SH-SY5Y (cell line): ENCODE data around the gene PNLIPRP3.

Experiments used
- GATA2 ChIP-seq: IDR thresholded peaks from 2 replicates; pipeline ENCODE4 v1.6.1; 2011; ENCODE audit warnings: mild to moderate bottlenecking, low read depth, low read length
- GATA3 ChIP-seq: IDR thresholded peaks from 2 replicates; pipeline ENCODE4 v1.6.1; 2011; ENCODE audit warnings: low read depth, mild to moderate bottlenecking, low read length, moderate library complexity

PNLIPRP3 gene

GRCh38 chr10:116427671-116428070 is at the start of gene PNLIPRP3:
Gene PNLIPRP3, plus strand, starts transcription at chr10:116427847. Its CDS starts 166 bp downstream, at chr10:116428013.
- TF ChIP-seq GATA2, result no peak
- no peak for TF ChIP-seq GATA3

DNA sequence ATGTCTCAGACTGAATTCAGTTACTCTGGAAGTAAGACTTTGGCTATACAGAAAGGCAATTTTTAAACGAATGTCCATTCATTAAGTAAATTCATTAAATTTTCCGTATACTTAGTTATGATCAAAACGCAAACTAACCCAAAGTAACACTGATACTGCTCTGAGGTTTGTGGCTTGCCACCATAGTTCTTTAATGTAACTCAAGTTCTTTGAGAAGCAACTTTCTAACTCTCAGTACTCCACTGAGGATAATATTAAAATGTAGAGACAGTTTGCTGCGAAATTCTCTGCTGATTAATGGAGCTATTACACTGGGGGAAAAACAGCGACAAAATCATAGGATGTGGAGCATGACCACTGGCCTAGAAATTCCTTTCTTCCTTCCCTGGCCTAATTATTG is 45.4 kb upstream of the PNLIPRP3 start:
- TF ChIP-seq GATA2, result no peak
- no peak for TF ChIP-seq GATA3

DNA sequence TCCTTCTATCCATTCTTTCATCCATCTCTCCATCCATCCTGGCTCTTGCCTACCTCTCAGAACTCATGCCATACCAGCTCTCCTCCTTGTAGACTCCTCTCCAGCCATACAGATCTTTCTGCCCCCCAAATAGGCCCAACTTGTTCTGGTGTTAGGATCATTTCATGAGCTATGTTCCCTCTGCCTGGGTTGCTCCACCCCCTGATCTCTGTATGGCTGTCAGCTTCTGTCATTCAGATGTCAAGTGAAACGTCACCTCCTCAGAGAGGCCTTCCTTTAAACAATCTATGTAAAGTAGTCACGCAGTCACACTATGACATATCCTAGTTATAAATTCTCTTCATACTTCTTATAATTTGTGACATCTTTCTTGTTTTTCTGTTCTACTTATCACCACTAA is 42.3 kb upstream of the PNLIPRP3 start:
- TF ChIP-seq GATA3 (no peak), GATA2 (no peak)

DNA sequence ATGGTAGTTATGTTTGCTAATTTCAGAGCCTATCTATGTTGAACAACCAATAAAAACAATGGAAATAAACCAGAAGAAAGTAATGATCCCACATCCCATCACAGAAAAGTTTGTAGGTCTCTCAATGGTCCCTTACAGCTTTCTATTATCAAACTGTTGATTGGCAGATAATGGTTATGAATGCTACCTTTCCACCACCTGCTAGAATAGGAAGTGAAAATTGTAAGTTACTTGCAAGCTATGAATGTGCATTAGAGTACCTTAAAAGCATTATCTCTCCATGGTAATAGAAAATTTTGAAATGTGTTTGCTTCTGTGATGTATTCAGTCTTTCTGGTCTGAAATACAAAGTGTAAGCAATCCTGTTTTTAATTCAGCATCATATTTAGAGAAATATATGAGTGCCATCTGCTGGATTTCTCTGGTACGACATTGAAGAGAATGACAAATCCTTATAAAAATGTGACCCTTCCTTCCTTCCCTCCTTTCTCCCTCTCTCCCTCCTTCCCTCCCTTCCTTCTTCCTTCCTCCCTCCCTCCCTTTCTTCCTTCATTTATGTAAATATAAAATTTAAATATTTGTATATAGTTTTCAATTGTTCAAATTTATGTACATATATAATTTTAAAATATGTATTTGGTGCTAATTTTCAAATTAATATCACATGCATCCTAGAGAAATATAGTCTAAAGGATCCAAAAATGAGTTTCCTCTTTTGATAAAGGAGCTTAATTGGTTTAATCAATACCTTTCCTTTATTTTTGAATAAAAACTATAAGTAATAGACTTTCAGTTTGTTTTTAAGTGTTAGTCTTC is 41.4 kb upstream of the PNLIPRP3 start:
- TF ChIP-seq GATA3 (no peak), GATA2 (no peak)

DNA sequence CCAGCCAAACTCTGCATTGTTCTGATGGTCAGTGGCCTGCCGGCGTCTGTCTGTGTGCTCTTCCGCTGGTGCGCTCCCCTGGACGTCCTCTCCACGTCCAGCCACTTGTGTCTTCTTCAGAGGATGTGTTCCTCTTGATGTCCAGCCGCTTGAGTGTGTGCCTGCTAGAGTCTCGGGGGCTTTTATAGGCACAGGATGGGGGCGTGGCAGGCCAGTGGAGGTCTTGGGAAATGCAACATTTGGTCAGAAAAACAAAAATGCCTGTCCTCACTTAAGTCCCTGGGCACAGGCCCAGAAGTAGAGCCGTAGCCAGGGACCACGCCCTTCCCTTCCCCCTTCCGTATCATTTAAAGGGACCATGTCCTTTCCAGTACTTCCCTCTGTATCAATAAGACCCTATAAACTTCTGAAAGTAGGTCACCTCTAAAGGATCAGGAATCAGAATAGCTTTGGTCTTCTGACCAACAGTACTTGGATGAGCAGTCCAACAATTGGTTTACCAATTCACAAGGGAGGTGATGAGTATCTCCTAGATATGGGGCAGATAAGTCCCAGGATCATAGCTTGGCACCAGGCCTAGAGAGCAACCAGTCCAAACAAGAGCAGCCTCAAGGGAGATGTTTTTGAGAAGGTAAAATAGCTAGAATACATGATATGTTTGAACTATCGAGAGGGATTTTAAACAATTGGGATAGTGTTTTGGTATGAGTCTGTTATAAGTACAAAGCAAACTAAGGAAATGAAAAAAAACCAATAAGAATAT is 32.2 kb upstream of the PNLIPRP3 start:
- TF ChIP-seq GATA2 (no peak), GATA3 (no peak)

DNA sequence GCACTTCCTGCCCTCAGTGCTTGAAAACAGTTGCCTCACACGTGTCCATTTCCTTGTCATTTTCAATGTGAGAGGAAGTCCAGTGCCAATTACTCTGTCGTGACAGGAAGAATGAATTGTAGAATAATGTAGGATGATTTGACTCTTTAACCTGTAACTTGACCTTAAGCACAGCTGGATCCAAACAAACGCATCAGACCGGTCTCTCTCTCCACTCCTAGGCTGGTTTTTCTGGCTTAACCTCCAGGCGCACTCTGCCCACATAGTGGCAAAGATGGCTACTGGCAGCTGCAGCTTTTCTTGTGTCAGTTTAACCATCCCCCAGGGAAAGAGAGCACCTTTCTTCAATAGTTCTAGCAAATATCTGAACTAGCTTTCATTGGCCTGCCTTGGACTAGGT is 29.4 kb upstream of the PNLIPRP3 start:
- TF ChIP-seq GATA2 (no peak), GATA3 (no peak)

GRCh38 chr10:116402858-116403257 is 24.8 kb upstream of the PNLIPRP3 start:
- TF ChIP-seq GATA2 (no peak), GATA3 (no peak)

DNA sequence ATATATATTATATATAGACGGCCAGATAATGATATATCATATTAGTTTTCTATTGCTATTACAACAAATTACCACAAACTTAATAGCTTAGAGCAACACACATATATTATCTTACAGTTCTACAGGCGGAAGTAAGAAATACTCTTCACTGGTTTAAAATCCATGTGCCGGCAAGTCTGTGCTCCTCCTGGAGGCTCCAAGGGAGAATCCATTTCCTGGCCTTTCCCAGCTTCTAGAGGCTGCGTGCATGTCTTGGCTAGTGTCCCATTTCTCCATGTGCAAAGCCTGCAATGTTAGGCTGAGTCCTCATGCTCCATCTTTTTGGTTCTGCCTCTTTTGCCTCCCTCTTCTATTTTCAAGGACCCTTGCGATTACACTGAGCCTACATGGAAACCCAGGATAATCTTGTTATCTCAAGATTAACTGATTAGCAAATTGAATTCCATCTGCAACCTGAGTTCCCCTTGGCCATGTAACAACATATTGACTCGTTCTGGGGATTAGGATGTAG is 23.9 kb upstream of the PNLIPRP3 start:
- TF ChIP-seq GATA3 (no peak), GATA2 (no peak)

DNA sequence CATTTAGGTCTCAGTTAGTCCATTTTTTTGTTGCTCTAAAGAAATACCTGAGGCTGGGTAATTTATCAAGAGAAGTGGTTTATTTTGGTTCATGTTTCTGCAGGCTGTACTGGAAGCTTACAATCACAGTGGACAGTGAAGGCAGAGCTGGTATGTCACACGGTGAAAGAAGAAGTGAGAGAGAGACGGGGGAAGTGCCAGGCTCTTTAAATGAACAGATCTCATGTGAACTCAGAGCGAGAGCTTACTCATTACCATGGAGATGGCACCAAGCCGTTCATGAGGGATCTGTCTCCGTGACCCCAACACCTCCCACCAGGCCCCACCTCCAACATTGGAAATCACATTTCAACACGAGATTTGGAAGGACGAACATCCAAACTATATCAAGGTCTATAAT is 18.9 kb upstream of the PNLIPRP3 start:
- TF ChIP-seq GATA2 (no peak), GATA3 (no peak)

- TF ChIP-seq GATA2 (no peak), GATA3 (no peak)
These were observed 17.3 kb upstream of the PNLIPRP3 start for GRCh38 chr10:116410351-116410750.

GRCh38 chr10:116417821-116418220 is 9.8 kb upstream of the PNLIPRP3 start:
- TF ChIP-seq GATA2 (no peak), GATA3 (no peak)

GRCh38 chr10:116418389-116418788 is 9.3 kb upstream of the PNLIPRP3 start:
- TF ChIP-seq GATA3, result no peak
- no peak for TF ChIP-seq GATA2

DNA sequence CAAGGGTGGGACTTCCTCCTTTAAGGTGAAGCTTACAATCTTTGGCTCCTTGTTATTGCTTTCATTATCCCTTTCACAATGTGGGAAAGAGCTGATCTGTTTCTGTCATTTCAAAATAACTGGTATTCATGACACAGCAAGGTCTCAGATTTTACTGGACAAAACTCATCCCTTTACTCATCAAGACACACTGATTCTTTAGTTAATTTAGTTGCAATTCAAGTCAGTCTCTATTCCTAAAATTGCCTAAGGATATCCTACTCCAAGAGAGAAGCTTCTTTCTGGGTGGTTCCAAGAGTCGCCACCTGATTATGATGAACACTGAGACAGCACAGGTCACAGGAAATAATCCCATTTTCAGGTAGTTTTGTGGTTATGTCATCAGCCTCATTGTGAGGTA is 5.8 kb upstream of the PNLIPRP3 start:
- TF ChIP-seq GATA3 (no peak), GATA2 (no peak)

GRCh38 chr10:116429288-116429977 is 1.8 kb downstream of the PNLIPRP3 start:
- TF ChIP-seq GATA3 (no peak), GATA2 (no peak)

- no peak for TF ChIP-seq GATA3
- TF ChIP-seq GATA2, result no peak
These were observed 2.6 kb downstream of the PNLIPRP3 start for GRCh38 chr10:116430288-116430687.
